GM12873 (cell line): ENCODE data around the gene ASB18.

Source experiments
- CTCF ChIP-seq: IDR thresholded peaks from 2 replicates; pipeline ENCODE4 v1.5.1; 2012; ENCODE audit warnings: low read depth, mild to moderate bottlenecking, moderate library complexity, low read length, control low read depth; ENCODE audit not compliant: insufficient read depth; ENCODE audit errors: missing control alignments

ASB18 gene

GRCh38 chr2:236205867-236206645 lies 58.1 kb downstream of the ASB18 start:
- no peak for TF ChIP-seq CTCF

GRCh38 chr2:236204953-236205352 lies 59.3 kb downstream of the ASB18 start:
- no peak for TF ChIP-seq CTCF

- TF ChIP-seq CTCF: no peak
Observed at GRCh38 chr2:236200378-236200777, 63.8 kb downstream of the ASB18 start.

GRCh38 chr2:236196366-236196765 lies 67.8 kb downstream of the ASB18 start:
- TF ChIP-seq CTCF: no peak

- TF ChIP-seq CTCF: no peak
Observed at GRCh38 chr2:236195726-236196125, 68.5 kb downstream of the ASB18 start.

- no peak for TF ChIP-seq CTCF
Observed at GRCh38 chr2:236194786-236195185, 69.4 kb downstream of the ASB18 start.

- TF ChIP-seq CTCF: no peak
Observed at GRCh38 chr2:236193026-236193425, 71.2 kb downstream of the ASB18 start.
